GM23338 (cell line): Measurements from ENCODE around the gene RIBC2. TPM values are rescaled to one million over a fixed set of nuclear protein-coding genes. Genes with fewer than 3 reads are reported as not detected.

Experiments used
- ATAC-seq: fragments of 200-7000 bp; cut with Tn5 transposase; 3 replicates; pipeline ENCODE4 v1.9.1; 2020
- DNase-seq: peaks from one replicate; pipeline ENCODE4 v3.0.0-alpha.2; 2015; ENCODE audit warnings: low spot score
- H2AFZ ChIP-seq: fragments of 200-600 bp; sonication (generic); 2 replicates; pipeline ENCODE4 v1.8.0; 2016; ENCODE audit warnings: antibody characterized with exemption, mild to moderate bottlenecking, moderate library complexity
- H3F3A ChIP-seq: fragments of 200-600 bp; sonication (generic); replicated peaks from 2 replicates; pipeline ENCODE4 v1.8.0; 2017; ENCODE audit warnings: antibody characterized with exemption, mixed run types, low read depth
- H3K27ac ChIP-seq: fragments of 200-600 bp; sonication (generic); 2 replicates; pipeline ENCODE4 v1.6.1; 2016; ENCODE audit warnings: low read depth
- H3K27me3 ChIP-seq: fragments of 200-600 bp; sonication (generic); 2 replicates; pipeline ENCODE4 v1.8.0; 2016; ENCODE audit warnings: mild to moderate bottlenecking, mixed run types, moderate library complexity; ENCODE audit not compliant: insufficient read depth
- H3K36me3 ChIP-seq: fragments of 200-600 bp; sonication (generic); 2 replicates; pipeline ENCODE4 v1.8.0; 2016; ENCODE audit warnings: mild to moderate bottlenecking; ENCODE audit not compliant: insufficient read depth
- H3K4me1 ChIP-seq: fragments of 200-600 bp; sonication (generic); 2 replicates; pipeline ENCODE4 v1.8.0; 2016; ENCODE audit warnings: mild to moderate bottlenecking, moderate library complexity; ENCODE audit not compliant: insufficient read depth
- H3K4me2 ChIP-seq: fragments of 200-600 bp; sonication (generic); 2 replicates; pipeline ENCODE4 v1.7.1; 2017; ENCODE audit warnings: mixed run types
- H3K4me3 ChIP-seq: fragments of 200-600 bp; sonication (generic); 2 replicates; pipeline ENCODE4 v1.6.1; 2016; ENCODE audit warnings: mixed run types
- H3K79me2 ChIP-seq: fragments of 200-600 bp; sonication (generic); replicated peaks from 2 replicates; pipeline ENCODE4 v1.8.0; 2017; ENCODE audit warnings: mild to moderate bottlenecking; ENCODE audit not compliant: insufficient read depth
- H3K9me2 ChIP-seq: fragments of 200-600 bp; sonication (generic); 2 replicates; pipeline ENCODE4 v1.8.0; 2017; ENCODE audit not compliant: insufficient read depth
- H4K20me1 ChIP-seq: fragments of 200-600 bp; sonication (generic); replicated peaks from 2 replicates; pipeline ENCODE4 v1.8.0; 2017; ENCODE audit warnings: mild to moderate bottlenecking; ENCODE audit not compliant: insufficient read depth
- H3K27ac Mint-ChIP-seq: 2 replicates; pipeline ENCODE4 v1.8.0; 2020; ENCODE audit warnings: inconsistent platforms, mild to moderate bottlenecking, moderate library complexity, mixed read lengths
- H3K27me3 Mint-ChIP-seq: 3 replicates; pipeline ENCODE4 v1.8.0; 2022; ENCODE audit warnings: low read depth, mild to moderate bottlenecking, moderate library complexity, mixed read lengths, inconsistent platforms; ENCODE audit not compliant: insufficient read depth, poor library complexity
- H3K36me3 Mint-ChIP-seq: 3 replicates; pipeline ENCODE4 v1.8.0; 2021; ENCODE audit warnings: low read depth, mild to moderate bottlenecking, inconsistent platforms, moderate library complexity, mixed read lengths
- H3K4me1 Mint-ChIP-seq: 3 replicates; pipeline ENCODE4 v1.8.0; 2020; ENCODE audit warnings: mild to moderate bottlenecking, inconsistent platforms, mixed read lengths
- H3K4me3 Mint-ChIP-seq: 3 replicates; pipeline ENCODE4 v1.8.0; 2021; ENCODE audit warnings: moderate library complexity, mild to moderate bottlenecking, inconsistent platforms, mixed read lengths
- H3K9me3 Mint-ChIP-seq: 3 replicates; pipeline ENCODE4 v1.8.0; 2020; ENCODE audit warnings: moderate library complexity, mild to moderate bottlenecking, inconsistent platforms, mixed read lengths
- JUNB ChIP-seq: IDR thresholded peaks from one replicate; pipeline ENCODE4 v1.6.1; 2016; ENCODE audit warnings: antibody characterized with exemption; ENCODE audit not compliant: unreplicated experiment
- NANOG ChIP-seq: IDR thresholded peaks from 2 replicates; pipeline ENCODE4 v1.6.1; 2016; ENCODE audit warnings: antibody characterized with exemption, borderline replicate concordance
- polyA plus RNA-seq: library from polyadenylated mRNA; unstranded; fragments of >200 nt; fragmentation: Nextera tagmentation; extraction: Ambion mirVana; gene quantifications from 2 replicates; pipeline ENCODE4 v1.2.1, GENCODE V29; 2016
- total RNA-seq: library from RNA; depleted of rRNA; stranded (reverse); fragments of >200 nt; shearing (Covaris generic); gene quantifications from 2 replicates; pipeline ENCODE4 v1.2.3, GENCODE V29; 2014
- TF ChIP-seq, protein P1 (sequence below): IDR thresholded peaks from one replicate; pipeline ENCODE4 v1.6.1; 2018; ENCODE audit warnings: antibody characterized with exemption; ENCODE audit not compliant: unreplicated experiment
- TF ChIP-seq, protein P2 (sequence below): fragments of 250-450 bp; sonication (Bioruptor Pico); IDR thresholded peaks from 2 replicates; pipeline ENCODE4 v1.5.0; 2020; ENCODE audit warnings: mild to moderate bottlenecking, moderate library complexity

RIBC2 gene
- total and polyA plus RNA-seq, 2 experiments from 2014 or later: 2.2 to 2.8 TPM

DNA sequence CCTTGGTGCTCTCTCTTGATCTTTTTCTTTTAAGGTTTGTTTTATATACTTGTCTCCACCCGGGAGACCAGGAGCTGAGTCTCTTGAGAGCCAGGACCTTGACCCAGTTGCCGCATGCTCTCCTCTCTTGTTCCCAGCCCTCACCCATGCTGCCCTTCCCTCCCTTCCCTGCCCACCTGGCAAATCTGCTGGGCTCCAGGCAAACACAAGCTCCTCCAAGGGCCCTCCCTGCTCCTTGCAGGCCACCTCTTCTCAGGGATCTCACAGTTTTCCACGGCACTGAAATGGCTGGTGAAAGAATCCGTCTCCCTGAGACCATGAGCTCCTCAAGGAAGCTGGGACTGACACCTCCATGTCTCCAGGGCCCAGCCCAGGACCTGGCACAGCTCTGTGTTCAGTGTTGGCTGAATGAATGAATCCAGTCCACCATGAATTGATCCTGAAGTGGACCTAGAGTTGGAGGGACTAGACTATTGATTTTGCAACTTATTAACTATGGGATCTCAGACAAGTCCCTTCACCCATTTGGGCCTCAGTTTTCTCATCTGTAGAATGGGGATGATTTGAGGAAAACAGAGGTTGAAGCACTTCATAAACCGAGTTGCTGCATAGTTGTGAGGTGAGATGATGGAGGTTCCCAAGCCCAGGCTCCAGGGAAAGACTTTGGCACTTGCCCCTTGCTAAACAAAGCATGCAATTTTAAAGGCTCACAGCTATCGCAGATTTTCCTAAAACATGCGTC lies 64.0 kb downstream of the RIBC2 start:
- H3K4me3 Mint-ChIP-seq: no peak overlapping the region
- Histone ChIP-seq H3K9me2 (no peaks in the 10 kb centered on the region), H3K79me2 (no peaks in the 10 kb centered on the region), H3K27ac (no peak overlapping the region), H3K27me3 (no peaks in the 10 kb centered on the region), H3K4me2 (no peak overlapping the region), H3F3A (no peaks in the 10 kb centered on the region), H3K36me3 (no peaks in the 10 kb centered on the region), H2AFZ (no peak overlapping the region), H3K4me3 (no peak overlapping the region), H4K20me1 (no peaks in the 10 kb centered on the region), H3K4me1 (peaks cover 5% of the 10 kb centered on the region; the same call in 1 of the 2 replicates)
- ATAC-seq: no peak
- TF ChIP-seq, protein P1, sequence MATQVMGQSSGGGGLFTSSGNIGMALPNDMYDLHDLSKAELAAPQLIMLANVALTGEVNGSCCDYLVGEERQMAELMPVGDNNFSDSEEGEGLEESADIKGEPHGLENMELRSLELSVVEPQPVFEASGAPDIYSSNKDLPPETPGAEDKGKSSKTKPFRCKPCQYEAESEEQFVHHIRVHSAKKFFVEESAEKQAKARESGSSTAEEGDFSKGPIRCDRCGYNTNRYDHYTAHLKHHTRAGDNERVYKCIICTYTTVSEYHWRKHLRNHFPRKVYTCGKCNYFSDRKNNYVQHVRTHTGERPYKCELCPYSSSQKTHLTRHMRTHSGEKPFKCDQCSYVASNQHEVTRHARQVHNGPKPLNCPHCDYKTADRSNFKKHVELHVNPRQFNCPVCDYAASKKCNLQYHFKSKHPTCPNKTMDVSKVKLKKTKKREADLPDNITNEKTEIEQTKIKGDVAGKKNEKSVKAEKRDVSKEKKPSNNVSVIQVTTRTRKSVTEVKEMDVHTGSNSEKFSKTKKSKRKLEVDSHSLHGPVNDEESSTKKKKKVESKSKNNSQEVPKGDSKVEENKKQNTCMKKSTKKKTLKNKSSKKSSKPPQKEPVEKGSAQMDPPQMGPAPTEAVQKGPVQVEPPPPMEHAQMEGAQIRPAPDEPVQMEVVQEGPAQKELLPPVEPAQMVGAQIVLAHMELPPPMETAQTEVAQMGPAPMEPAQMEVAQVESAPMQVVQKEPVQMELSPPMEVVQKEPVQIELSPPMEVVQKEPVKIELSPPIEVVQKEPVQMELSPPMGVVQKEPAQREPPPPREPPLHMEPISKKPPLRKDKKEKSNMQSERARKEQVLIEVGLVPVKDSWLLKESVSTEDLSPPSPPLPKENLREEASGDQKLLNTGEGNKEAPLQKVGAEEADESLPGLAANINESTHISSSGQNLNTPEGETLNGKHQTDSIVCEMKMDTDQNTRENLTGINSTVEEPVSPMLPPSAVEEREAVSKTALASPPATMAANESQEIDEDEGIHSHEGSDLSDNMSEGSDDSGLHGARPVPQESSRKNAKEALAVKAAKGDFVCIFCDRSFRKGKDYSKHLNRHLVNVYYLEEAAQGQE: no peak
- TF ChIP-seq JUNB (no peak), NANOG (no peak)
- TF ChIP-seq, protein P2, sequence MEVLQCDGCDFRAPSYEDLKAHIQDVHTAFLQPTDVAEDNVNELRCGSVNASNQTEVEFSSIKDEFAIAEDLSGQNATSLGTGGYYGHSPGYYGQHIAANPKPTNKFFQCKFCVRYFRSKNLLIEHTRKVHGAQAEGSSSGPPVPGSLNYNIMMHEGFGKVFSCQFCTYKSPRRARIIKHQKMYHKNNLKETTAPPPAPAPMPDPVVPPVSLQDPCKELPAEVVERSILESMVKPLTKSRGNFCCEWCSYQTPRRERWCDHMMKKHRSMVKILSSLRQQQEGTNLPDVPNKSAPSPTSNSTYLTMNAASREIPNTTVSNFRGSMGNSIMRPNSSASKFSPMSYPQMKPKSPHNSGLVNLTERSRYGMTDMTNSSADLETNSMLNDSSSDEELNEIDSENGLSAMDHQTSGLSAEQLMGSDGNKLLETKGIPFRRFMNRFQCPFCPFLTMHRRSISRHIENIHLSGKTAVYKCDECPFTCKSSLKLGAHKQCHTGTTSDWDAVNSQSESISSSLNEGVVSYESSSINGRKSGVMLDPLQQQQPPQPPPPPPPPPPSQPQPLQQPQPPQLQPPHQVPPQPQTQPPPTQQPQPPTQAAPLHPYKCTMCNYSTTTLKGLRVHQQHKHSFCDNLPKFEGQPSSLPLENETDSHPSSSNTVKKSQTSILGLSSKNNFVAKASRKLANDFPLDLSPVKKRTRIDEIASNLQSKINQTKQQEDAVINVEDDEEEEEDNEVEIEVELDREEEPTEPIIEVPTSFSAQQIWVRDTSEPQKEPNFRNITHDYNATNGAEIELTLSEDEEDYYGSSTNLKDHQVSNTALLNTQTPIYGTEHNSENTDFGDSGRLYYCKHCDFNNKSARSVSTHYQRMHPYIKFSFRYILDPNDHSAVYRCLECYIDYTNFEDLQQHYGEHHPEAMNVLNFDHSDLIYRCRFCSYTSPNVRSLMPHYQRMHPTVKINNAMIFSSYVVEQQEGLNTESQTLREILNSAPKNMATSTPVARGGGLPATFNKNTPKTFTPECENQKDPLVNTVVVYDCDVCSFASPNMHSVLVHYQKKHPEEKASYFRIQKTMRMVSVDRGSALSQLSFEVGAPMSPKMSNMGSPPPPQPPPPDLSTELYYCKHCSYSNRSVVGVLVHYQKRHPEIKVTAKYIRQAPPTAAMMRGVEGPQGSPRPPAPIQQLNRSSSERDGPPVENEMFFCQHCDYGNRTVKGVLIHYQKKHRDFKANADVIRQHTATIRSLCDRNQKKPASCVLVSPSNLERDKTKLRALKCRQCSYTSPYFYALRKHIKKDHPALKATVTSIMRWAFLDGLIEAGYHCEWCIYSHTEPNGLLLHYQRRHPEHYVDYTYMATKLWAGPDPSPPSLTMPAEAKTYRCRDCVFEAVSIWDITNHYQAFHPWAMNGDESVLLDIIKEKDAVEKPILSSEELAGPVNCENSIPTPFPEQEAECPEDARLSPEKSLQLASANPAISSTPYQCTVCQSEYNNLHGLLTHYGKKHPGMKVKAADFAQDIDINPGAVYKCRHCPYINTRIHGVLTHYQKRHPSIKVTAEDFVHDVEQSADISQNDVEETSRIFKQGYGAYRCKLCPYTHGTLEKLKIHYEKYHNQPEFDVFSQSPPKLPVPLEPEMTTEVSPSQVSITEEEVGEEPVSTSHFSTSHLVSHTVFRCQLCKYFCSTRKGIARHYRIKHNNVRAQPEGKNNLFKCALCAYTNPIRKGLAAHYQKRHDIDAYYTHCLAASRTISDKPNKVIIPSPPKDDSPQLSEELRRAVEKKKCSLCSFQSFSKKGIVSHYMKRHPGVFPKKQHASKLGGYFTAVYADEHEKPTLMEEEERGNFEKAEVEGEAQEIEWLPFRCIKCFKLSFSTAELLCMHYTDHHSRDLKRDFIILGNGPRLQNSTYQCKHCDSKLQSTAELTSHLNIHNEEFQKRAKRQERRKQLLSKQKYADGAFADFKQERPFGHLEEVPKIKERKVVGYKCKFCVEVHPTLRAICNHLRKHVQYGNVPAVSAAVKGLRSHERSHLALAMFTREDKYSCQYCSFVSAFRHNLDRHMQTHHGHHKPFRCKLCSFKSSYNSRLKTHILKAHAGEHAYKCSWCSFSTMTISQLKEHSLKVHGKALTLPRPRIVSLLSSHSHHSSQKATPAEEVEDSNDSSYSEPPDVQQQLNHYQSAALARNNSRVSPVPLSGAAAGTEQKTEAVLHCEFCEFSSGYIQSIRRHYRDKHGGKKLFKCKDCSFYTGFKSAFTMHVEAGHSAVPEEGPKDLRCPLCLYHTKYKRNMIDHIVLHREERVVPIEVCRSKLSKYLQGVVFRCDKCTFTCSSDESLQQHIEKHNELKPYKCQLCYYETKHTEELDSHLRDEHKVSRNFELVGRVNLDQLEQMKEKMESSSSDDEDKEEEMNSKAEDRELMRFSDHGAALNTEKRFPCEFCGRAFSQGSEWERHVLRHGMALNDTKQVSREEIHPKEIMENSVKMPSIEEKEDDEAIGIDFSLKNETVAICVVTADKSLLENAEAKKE (CRISPR knock-in tag): no peak
- no peaks in the 10 kb centered on the region for H3K36me3 Mint-ChIP-seq
- no peak overlapping the region for H3K27ac Mint-ChIP-seq
- no peaks in the 10 kb centered on the region; the same call in 2 of the 3 replicates for H3K4me1 Mint-ChIP-seq
- DNase-seq: no peak
- H3K9me3 Mint-ChIP-seq: 0 out of 3 replicates have a peak, but pooled peaks cover 4% of the 10 kb centered on the region
- H3K27me3 Mint-ChIP-seq: peaks cover 7% of the 10 kb centered on the region
